Measurements from ENCODE around the gene C5orf15. TPM values are rescaled to one million over a fixed set of nuclear protein-coding genes. Genes with fewer than 3 reads are reported as not detected.

Gene C5orf15
- total RNA-seq, 1 experiment from 2014 or later: 45.2 TPM

DNA sequence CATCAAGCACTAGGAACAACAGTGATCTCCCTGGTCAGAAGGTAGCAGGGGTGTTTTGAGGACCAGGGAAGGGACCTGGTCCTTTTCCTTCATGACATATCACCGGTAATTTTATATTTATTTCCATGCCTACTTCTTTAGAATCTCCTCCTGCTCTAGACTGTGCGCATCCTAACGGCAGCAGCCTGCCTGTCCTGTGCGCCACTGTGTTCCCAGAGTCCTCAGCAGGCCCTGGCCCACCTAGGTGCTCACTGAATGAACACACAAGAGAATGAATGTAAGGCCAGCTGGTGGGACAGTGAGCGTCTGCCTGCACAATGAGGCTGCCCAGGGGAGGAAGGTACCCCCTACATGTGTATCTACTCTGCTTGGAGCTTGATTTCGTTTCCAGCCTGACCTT lies 51.5 kb downstream of the C5orf15 start:
- Histone ChIP-seq H3K9ac (ENCODE audit: low read length) (no peak overlapping the region), H3K4me3 (ENCODE audit: low read length) (no peak overlapping the region), H3K4me2 (ENCODE audit: low read length) (no peak overlapping the region), H3K36me3 (ENCODE audit: low read depth, low read length) (no peaks in the 10 kb centered on the region), H3K27me3 (ENCODE audit: low read length) (no peaks in the 10 kb centered on the region), H3K9me3 (ENCODE audit: low read length) (no peaks in the 10 kb centered on the region), H3K27ac (ENCODE audit: low read length) (no peak overlapping the region), H3F3A (ENCODE audit: low read length, unreplicated experiment) (no peaks in the 10 kb centered on the region), H3K79me2 (ENCODE audit: low read length) (no peaks in the 10 kb centered on the region), H2AFZ (ENCODE audit: low read length) (no peak overlapping the region), H4K20me1 (ENCODE audit: low read length) (no peaks in the 10 kb centered on the region), H3K4me1 (ENCODE audit: insufficient read depth, low read length) (no peaks in the 10 kb centered on the region), H3K9me2 (replicated peaks; ENCODE audit: low read length) (no peaks in the 10 kb centered on the region)
- DNase-seq (no peak), ATAC-seq (no peak)
- intact Hi-C loops (cut with micrococcal nuclease): no loop called here
- ChIA-PET CTCF (no interaction called here), POLR2A (ENCODE audit: unreplicated experiment) (no interaction called here)
- BruUV-seq (replicated peaks): no TSS peak
- TF ChIP-seq EZH2 (IDR thresholded peaks at IDR 0.05; ENCODE audit: low read length, unreplicated experiment) (no peak), EZH2phosphoT487 (IDR thresholded peaks at IDR 0.05; ENCODE audit: borderline replicate concordance, low read length) (no peak)
- TF ChIP-seq, protein P1, sequence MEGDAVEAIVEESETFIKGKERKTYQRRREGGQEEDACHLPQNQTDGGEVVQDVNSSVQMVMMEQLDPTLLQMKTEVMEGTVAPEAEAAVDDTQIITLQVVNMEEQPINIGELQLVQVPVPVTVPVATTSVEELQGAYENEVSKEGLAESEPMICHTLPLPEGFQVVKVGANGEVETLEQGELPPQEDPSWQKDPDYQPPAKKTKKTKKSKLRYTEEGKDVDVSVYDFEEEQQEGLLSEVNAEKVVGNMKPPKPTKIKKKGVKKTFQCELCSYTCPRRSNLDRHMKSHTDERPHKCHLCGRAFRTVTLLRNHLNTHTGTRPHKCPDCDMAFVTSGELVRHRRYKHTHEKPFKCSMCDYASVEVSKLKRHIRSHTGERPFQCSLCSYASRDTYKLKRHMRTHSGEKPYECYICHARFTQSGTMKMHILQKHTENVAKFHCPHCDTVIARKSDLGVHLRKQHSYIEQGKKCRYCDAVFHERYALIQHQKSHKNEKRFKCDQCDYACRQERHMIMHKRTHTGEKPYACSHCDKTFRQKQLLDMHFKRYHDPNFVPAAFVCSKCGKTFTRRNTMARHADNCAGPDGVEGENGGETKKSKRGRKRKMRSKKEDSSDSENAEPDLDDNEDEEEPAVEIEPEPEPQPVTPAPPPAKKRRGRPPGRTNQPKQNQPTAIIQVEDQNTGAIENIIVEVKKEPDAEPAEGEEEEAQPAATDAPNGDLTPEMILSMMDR (conservative IDR thresholded peaks at IDR 0.05; ENCODE audit: low read depth, low read length): no peak

DNA sequence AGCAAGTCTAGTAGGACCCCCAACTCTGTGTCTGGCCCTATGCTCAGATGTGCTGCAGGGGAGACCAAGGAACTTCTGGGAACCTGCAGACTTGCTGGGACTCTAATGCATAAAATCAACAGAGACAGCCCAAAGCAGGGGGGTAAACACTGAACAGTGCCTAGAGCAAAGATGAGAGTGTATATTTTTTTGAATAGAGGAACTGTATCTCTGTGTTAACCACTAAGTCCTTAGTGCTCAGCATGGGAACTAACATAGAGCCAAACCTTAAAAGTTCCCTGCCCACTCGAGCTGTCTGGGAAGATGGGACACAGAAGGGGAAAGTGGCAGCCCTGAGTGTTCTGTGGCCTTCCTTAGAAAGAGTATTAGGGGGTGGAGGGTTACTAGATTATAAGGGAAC lies 51.9 kb downstream of the C5orf15 start:
- ATAC-seq: no peak
- Histone ChIP-seq H3K9me2 (replicated peaks; ENCODE audit: low read length) (no peaks in the 10 kb centered on the region), H3K36me3 (ENCODE audit: low read depth, low read length) (no peaks in the 10 kb centered on the region), H2AFZ (ENCODE audit: low read length) (no peak overlapping the region), H4K20me1 (ENCODE audit: low read length) (no peaks in the 10 kb centered on the region), H3K27me3 (ENCODE audit: low read length) (no peaks in the 10 kb centered on the region), H3K79me2 (ENCODE audit: low read length) (no peaks in the 10 kb centered on the region), H3F3A (ENCODE audit: low read length, unreplicated experiment) (no peaks in the 10 kb centered on the region), H3K4me3 (ENCODE audit: low read length) (no peak overlapping the region), H3K4me1 (ENCODE audit: insufficient read depth, low read length) (no peaks in the 10 kb centered on the region), H3K4me2 (ENCODE audit: low read length) (no peak overlapping the region), H3K27ac (ENCODE audit: low read length) (no peak overlapping the region), H3K9ac (ENCODE audit: low read length) (no peak overlapping the region), H3K9me3 (ENCODE audit: low read length) (no peaks in the 10 kb centered on the region)
- ChIA-PET POLR2A (ENCODE audit: unreplicated experiment) (no interaction called here), CTCF (no interaction called here)
- no peak for DNase-seq
- TF ChIP-seq EZH2phosphoT487 (IDR thresholded peaks at IDR 0.05; ENCODE audit: borderline replicate concordance, low read length): no peak
- no peak for TF ChIP-seq EZH2 (IDR thresholded peaks at IDR 0.05; ENCODE audit: low read length, unreplicated experiment)
- TF ChIP-seq, protein P1 (conservative IDR thresholded peaks at IDR 0.05; ENCODE audit: low read depth, low read length): no peak
- intact Hi-C loops (cut with micrococcal nuclease): no loop called here
- no TSS peak for BruUV-seq (replicated peaks)

DNA sequence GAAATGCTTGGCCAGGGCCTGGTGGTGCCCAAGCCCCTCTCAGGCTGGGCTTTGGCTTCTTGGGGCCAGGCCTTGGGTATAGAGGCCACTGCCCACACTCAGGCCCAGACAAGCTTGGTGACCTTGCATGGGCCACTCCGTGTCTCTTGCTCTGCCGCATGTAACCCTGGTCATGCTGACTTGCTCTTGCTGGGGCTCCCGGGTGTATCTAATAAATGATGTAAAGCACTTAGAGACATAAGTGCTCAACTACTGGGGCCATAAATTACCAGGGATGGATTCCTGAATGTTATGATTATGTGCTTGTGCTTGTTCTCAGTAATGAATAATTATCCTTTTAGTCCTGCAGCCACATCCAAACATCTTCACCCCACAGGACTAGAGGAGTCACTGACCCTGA lies 54.0 kb downstream of the C5orf15 start:
- H3K36me3 ChIP-seq (ENCODE audit: low read depth, low read length): no peaks in the 10 kb centered on the region
- H3K9me3 ChIP-seq (ENCODE audit: low read length): no peaks in the 10 kb centered on the region
- ChIA-PET CTCF (no interaction called here), POLR2A (ENCODE audit: unreplicated experiment) (no interaction called here)
- H3K27me3 ChIP-seq (ENCODE audit: low read length): no peaks in the 10 kb centered on the region
- H4K20me1 ChIP-seq (ENCODE audit: low read length): no peaks in the 10 kb centered on the region
- no peak for TF ChIP-seq EZH2phosphoT487 (IDR thresholded peaks at IDR 0.05; ENCODE audit: borderline replicate concordance, low read length)
- no peak for TF ChIP-seq EZH2 (IDR thresholded peaks at IDR 0.05; ENCODE audit: low read length, unreplicated experiment)
- TF ChIP-seq, protein P1 (conservative IDR thresholded peaks at IDR 0.05; ENCODE audit: low read depth, low read length): no peak
- no peak overlapping the region for H2AFZ ChIP-seq (ENCODE audit: low read length)
- H3K27ac ChIP-seq (ENCODE audit: low read length): no peak overlapping the region
- no peaks in the 10 kb centered on the region for H3K79me2 ChIP-seq (ENCODE audit: low read length)
- DNase-seq (no peak), ATAC-seq (no peak)
- H3K9ac ChIP-seq (ENCODE audit: low read length): no peak overlapping the region
- no peaks in the 10 kb centered on the region for H3F3A ChIP-seq (ENCODE audit: low read length, unreplicated experiment)
- H3K4me2 ChIP-seq (ENCODE audit: low read length): no peak overlapping the region
- no peaks in the 10 kb centered on the region for H3K9me2 ChIP-seq (replicated peaks; ENCODE audit: low read length)
- BruUV-seq (replicated peaks): no TSS peak
- no peak overlapping the region for H3K4me3 ChIP-seq (ENCODE audit: low read length)
- H3K4me1 ChIP-seq (ENCODE audit: insufficient read depth, low read length): no peaks in the 10 kb centered on the region
- intact Hi-C loops (cut with micrococcal nuclease): no loop called here
